OCI-LY1 (cell line): ENCODE data around the gene TOPAZ1.

Source experiments
- H2AFZ ChIP-seq: fragments of 200-600 bp; sonication (generic), shearing (Covaris generic); 2 replicates; pipeline ENCODE4 v1.6.0; 2014; ENCODE audit warnings: antibody characterized with exemption, mild to moderate bottlenecking, low read length
- H3F3A ChIP-seq: fragments of 200-600 bp; sonication (generic), shearing (Covaris generic); 2 replicates; pipeline ENCODE4 v1.6.0; 2014; ENCODE audit warnings: mild to moderate bottlenecking, antibody characterized with exemption, low read length, moderate library complexity; ENCODE audit not compliant: insufficient read depth
- H3K27ac ChIP-seq: fragments of 200-600 bp; sonication (generic); 2 replicates; pipeline ENCODE4 v1.5.1; 2014; ENCODE audit warnings: low read length, mixed run types, mild to moderate bottlenecking, low read depth; ENCODE audit not compliant: poor library complexity, severe bottlenecking
- H3K27me3 ChIP-seq: fragments of 200-600 bp; sonication (generic); 2 replicates; pipeline ENCODE4 v1.6.0; 2014; ENCODE audit warnings: antibody characterized with exemption, mild to moderate bottlenecking, low read length, moderate library complexity; ENCODE audit not compliant: insufficient read depth
- H3K36me3 ChIP-seq: fragments of 200-600 bp; sonication (generic); 2 replicates; pipeline ENCODE4 v1.6.1; 2014; ENCODE audit warnings: mild to moderate bottlenecking, antibody characterized with exemption, low read length, moderate library complexity, mixed read lengths; ENCODE audit not compliant: insufficient read depth
- H3K4me1 ChIP-seq: fragments of 200-600 bp; sonication (generic); 2 replicates; pipeline ENCODE4 v1.5.1; 2014; ENCODE audit warnings: mild to moderate bottlenecking, low read length, moderate library complexity; ENCODE audit not compliant: insufficient read depth, severe bottlenecking
- H3K4me2 ChIP-seq: fragments of 200-600 bp; sonication (generic), shearing (Covaris generic); 2 replicates; pipeline ENCODE4 v1.6.1; 2014; ENCODE audit warnings: low read length
- H3K4me3 ChIP-seq: fragments of 200-600 bp; sonication (generic); 2 replicates; pipeline ENCODE4 v1.5.1; 2014; ENCODE audit warnings: low read length, low read depth, mild to moderate bottlenecking, mixed read lengths; ENCODE audit not compliant: poor library complexity, severe bottlenecking
- H3K79me2 ChIP-seq: fragments of 200-600 bp; shearing (Covaris generic); 2 replicates; pipeline ENCODE4 v1.6.1; 2016; ENCODE audit warnings: mixed run types, low read length, mixed read lengths; ENCODE audit not compliant: insufficient read depth
- H3K9ac ChIP-seq: fragments of 200-600 bp; sonication (generic), shearing (Covaris generic); 2 replicates; pipeline ENCODE4 v1.6.1; 2014; ENCODE audit warnings: mild to moderate bottlenecking, low read length, mixed read lengths
- H3K9me2 ChIP-seq: fragments of 200-600 bp; sonication (generic), shearing (Covaris generic); 2 replicates; pipeline ENCODE4 v1.6.1; 2014; ENCODE audit warnings: low read depth, mild to moderate bottlenecking, low read length, mixed read lengths
- H3K9me3 ChIP-seq: fragments of 200-600 bp; shearing (Covaris generic); 2 replicates; pipeline ENCODE4 v1.6.1; 2014; ENCODE audit warnings: low read length, mixed read lengths
- H4K20me1 ChIP-seq: fragments of 200-600 bp; sonication (generic), shearing (Covaris generic); 2 replicates; pipeline ENCODE4 v1.6.0; 2016; ENCODE audit warnings: mild to moderate bottlenecking, low read length; ENCODE audit not compliant: insufficient read depth
- EZH2 ChIP-seq: fragments of 200-600 bp; sonication (generic), shearing (Covaris generic); IDR thresholded peaks from 2 replicates; pipeline ENCODE4 v1.8.0; 2017; ENCODE audit warnings: borderline replicate concordance, mixed run types, mild to moderate bottlenecking, antibody characterized with exemption, low read length, moderate library complexity, mixed read lengths
- TF ChIP-seq, protein P1 (sequence below): fragments of 200-600 bp; sonication (generic), shearing (Covaris generic); IDR thresholded peaks from 2 replicates; pipeline ENCODE4 v1.5.1; 2017; ENCODE audit warnings: mild to moderate bottlenecking, antibody characterized with exemption, low read length, moderate library complexity, mixed read lengths

The TOPAZ1 gene

DNA sequence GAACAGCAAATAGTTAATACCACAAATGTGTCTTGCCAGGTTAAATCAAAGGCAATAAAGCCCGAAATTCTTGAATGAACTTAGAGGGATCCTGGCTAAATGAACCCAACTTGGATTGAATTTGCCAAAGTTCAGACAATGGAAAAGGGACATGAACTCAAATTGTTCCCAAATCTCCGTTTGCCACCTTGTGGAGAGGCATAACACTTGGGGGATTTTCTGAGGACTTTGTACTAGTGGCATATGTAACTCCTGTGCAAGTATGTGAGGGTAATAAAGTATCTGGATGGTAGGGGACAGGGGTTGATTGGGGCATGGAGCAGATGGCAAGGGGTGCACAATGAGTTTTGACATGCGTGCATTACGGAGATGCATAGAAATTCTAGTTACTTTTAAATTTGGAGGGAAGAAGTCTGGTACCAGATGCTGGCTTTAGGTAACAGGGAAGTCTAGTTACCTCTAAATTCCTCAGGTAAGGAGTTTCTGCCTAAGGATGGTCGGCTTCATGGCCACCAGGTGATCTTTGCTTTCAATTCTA is 95.6 kb downstream of the TOPAZ1 start:
- Histone ChIP-seq H3K79me2 (0 out of 2 replicates have a peak, but pooled peaks cover 5% of the 10 kb centered on the region), H2AFZ (peak overlapping the region; percentile 13; the same call in 1 of the 2 replicates), H3K27me3 (no peaks in the 10 kb centered on the region), H3K27ac (no peak overlapping the region), H3K4me3 (peak overlapping the region; percentile 64), H3K9ac (peak overlapping the region; percentile 63), H3K4me1 (peaks cover 24% of the 10 kb centered on the region), H3K36me3 (no peaks in the 10 kb centered on the region), H4K20me1 (no peaks in the 10 kb centered on the region), H3K9me3 (no peaks in the 10 kb centered on the region), H3K4me2 (peak overlapping the region; percentile 92), H3K9me2 (no peaks in the 10 kb centered on the region), H3F3A (no peaks in the 10 kb centered on the region)
- TF ChIP-seq, protein P1, sequence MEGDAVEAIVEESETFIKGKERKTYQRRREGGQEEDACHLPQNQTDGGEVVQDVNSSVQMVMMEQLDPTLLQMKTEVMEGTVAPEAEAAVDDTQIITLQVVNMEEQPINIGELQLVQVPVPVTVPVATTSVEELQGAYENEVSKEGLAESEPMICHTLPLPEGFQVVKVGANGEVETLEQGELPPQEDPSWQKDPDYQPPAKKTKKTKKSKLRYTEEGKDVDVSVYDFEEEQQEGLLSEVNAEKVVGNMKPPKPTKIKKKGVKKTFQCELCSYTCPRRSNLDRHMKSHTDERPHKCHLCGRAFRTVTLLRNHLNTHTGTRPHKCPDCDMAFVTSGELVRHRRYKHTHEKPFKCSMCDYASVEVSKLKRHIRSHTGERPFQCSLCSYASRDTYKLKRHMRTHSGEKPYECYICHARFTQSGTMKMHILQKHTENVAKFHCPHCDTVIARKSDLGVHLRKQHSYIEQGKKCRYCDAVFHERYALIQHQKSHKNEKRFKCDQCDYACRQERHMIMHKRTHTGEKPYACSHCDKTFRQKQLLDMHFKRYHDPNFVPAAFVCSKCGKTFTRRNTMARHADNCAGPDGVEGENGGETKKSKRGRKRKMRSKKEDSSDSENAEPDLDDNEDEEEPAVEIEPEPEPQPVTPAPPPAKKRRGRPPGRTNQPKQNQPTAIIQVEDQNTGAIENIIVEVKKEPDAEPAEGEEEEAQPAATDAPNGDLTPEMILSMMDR = no peak
- TF ChIP-seq EZH2 = no peak

DNA sequence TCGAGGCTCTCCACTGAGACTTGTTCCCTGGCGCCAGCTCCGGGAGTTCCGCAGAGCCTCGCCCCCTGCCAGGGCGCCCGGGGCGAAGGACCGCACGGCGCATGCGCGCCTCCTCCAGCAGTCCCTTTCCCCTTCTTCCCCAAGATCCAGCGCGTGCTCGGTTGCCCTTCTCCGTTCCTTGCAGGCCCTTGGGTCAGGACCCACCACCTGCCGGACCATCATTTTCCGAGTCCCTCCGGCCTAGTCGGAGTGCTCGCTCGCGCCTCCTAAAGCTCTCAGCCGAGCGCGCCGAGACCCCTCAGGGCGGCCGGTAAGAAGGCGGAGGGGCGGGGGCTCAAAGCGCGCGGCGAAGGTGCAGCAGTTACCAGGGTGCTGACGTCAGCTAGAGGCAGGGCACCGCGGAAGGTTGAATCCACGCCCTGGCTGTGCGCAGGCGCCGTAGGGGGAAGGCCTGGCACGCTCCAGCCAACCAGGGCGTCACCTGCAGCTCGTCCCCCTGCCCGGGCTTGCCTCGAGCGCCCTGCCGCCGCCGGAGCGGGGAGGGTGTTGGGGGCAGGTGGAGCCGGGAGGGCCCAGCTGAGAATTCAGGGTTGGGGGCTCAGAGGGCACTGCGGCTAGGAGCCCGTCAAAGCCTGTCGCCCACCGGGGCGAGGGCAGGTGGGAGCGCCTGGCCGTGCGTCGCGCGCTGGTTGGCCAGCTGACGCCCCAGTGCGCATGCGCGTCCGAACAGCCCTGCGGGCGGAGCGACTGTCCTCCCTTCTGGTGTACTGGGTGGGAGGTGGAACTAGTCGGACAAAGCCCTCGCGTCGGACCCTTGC is 96.5 kb downstream of the TOPAZ1 start, which contains the start of gene TCAIM:
TSS of gene TCAIM (plus strand) at position 757 of the 818 bp plus-strand sequence. CDS start 16,017 bp downstream, outside the sequence.
- peak within 1 kb of the TSS; percentile 67 for H3K27ac ChIP-seq
- no peaks in the 10 kb centered on the region for H3K9me2 ChIP-seq
- peak within 1 kb of the TSS; percentile 92 for H3K4me2 ChIP-seq
- peak within 1 kb of the TSS; percentile 63 for H3K9ac ChIP-seq
- H3K9me3 ChIP-seq = no peaks in the 10 kb centered on the region
- H3K4me1 ChIP-seq = peaks cover 24% of the 10 kb centered on the region
- H3K4me3 ChIP-seq = peak within 1 kb of the TSS; percentile 64
- peak within 1 kb of the TSS; percentile 64; the same call in 1 of the 2 replicates for H2AFZ ChIP-seq
- TF ChIP-seq, protein P1 = peak; percentile 9; the same call in 1 of the 2 replicates
- TF ChIP-seq EZH2 = no peak
- no peaks in the 10 kb centered on the region for H3F3A ChIP-seq
- H3K36me3 ChIP-seq = no peaks in the 10 kb centered on the region
- H3K27me3 ChIP-seq = no peaks in the 10 kb centered on the region
- H3K79me2 ChIP-seq = 0 out of 2 replicates have a peak, but pooled peaks cover 5% of the 10 kb centered on the region
- H4K20me1 ChIP-seq = no peaks in the 10 kb centered on the region

- H2AFZ ChIP-seq = 0 out of 2 replicates have a peak overlapping the region, but pooled peaks have one; percentile 64
- no peaks in the 10 kb centered on the region for H3K36me3 ChIP-seq
- H3K9ac ChIP-seq = peak overlapping the region; percentile 63
- H3K27me3 ChIP-seq = no peaks in the 10 kb centered on the region
- H3F3A ChIP-seq = no peaks in the 10 kb centered on the region
- H3K79me2 ChIP-seq = 0 out of 2 replicates have a peak, but pooled peaks cover 5% of the 10 kb centered on the region
- H3K4me3 ChIP-seq = peak overlapping the region; percentile 64
- TF ChIP-seq EZH2 = no peak
- TF ChIP-seq, protein P1 = no peak
- peaks cover 24% of the 10 kb centered on the region for H3K4me1 ChIP-seq
- H4K20me1 ChIP-seq = no peaks in the 10 kb centered on the region
- no peaks in the 10 kb centered on the region for H3K9me2 ChIP-seq
- no peaks in the 10 kb centered on the region for H3K9me3 ChIP-seq
- peak overlapping the region; percentile 67 for H3K27ac ChIP-seq
- H3K4me2 ChIP-seq = peak overlapping the region; percentile 92
Observed at GRCh38 chr3:44338828-44339127, 97.1 kb downstream of the TOPAZ1 start.
